Activated T-cell treated with anti-CD3 and anti-CD28 coated beads for 48 hours (primary cell): ENCODE data around the gene AHRR.

ENCODE experiments used
- DNase-seq: peaks from one replicate; pipeline ENCODE4 v3.0.0-alpha.2; 2020; ENCODE audit warnings: low read depth

Gene AHRR

DNA sequence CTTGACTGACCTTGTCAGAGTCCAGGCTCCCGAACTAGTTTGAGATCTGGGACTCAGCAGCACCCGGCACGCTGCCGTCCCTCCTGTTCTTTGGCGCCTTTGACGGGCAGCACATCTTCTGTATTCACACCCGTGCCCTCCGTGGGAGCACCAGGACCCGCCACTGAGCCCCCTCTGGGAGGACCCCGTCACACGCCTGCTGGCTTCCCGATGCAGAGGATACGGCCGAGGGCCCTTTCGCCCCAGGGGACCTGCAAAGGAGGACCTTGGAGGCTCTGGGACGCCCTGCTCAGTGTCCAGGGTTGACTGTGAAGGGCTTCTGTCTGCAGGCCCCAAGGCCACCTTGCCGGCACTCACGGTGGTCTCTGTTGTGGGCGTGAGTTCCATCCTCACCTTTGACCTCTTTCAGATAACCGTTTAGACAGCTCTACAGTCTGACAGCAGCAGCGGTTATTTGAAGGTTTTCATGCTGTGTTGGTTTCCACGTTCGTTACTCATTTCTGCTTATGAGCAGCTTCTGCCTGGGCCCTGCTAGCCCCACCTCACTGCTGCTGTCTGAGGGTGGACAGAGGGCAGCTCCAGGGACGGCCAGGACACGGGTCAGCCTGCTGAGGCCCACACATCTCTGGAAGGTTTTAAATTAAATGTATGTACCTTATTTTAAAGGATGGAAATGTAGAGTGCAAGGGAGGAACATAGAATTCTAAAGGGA lies 108.9 kb downstream of the AHRR start:
- DNase-seq, result no peak

DNA sequence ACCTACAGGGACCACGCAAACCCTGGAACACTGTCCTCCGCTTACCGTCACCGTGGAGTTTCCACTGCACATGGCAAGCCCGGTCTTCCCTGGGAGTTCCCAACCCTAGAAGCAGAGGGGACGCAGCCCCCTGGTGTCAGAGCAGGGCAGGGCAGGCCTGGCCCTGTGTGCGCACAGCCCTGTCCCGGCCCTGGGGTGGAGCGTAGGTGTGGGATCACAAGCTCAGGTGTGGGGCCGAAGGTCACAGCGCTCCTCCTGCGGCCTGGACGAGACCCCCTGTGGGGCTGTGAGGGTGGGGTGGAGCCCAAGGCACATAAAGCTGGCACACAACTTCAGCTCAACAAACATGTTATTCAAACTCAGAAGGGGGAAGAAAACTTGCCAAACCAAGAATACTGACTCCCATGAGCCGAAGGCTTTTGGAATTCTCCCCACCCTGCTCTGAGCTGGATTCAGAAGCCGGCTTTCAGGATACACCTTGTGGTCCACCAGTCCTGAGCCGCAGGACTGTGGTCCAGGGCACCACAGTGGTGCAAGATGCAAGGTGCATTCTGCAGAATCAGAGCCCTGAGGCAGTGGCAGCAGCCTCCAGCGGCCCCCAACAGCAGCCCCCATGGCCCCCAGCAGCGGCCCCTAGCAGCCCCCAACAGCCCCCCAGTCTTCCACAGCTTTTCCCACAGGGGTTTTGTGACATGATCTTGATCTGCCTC lies 109.6 kb downstream of the AHRR start:
- peak; percentile 48 for DNase-seq

DNA sequence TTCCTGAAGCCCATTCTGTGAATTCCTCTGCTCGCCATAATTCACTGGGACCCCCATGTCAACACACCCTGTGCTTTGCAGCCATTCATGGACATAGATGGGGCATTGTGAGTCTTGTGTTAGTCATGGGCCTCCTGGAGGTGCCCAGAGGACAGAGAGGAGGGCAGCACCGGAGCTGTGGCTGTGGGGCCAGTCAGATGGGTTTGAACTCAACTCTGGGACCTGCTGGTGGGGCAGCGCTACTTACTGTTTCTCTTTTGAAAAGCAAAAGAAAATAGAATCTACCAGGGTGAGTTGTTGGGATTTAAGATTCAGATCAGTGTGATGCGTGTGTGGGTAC lies 110.2 kb downstream of the AHRR start:
- no peak for DNase-seq

DNA sequence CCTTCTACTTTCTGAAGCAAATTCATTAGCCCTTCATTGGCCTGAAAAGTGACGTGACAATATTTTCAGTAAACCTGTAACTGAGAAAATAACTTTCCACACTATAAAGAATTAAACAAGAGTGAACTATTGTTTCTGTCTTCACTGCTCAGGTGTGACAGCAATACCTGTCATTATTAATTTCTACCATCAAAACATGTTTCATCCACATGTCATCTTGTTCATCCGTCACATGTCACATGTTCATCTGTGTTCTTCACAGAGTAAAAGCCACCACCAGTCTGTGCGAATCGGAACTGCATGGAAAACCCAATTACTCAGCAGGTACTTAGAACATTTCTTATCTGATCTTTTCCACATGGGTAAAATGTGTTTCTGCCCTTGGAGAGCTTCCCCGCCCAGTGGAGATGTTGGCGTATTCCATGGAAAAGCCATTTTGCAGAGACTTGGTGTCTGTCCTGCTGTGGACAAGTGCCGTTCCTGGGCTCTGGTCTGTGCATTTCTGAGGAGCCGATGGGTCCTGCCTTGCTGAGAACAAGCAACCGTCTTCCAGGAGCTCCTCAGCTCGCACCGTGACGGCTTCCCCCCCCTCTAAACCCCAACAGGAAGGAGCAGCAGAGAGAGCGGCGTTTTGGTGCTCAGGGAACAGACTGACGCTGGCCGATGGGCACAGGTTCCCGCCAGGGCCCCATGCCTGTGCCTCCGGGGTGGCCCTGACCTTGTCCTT lies 110.8 kb downstream of the AHRR start:
- no peak for DNase-seq

DNA sequence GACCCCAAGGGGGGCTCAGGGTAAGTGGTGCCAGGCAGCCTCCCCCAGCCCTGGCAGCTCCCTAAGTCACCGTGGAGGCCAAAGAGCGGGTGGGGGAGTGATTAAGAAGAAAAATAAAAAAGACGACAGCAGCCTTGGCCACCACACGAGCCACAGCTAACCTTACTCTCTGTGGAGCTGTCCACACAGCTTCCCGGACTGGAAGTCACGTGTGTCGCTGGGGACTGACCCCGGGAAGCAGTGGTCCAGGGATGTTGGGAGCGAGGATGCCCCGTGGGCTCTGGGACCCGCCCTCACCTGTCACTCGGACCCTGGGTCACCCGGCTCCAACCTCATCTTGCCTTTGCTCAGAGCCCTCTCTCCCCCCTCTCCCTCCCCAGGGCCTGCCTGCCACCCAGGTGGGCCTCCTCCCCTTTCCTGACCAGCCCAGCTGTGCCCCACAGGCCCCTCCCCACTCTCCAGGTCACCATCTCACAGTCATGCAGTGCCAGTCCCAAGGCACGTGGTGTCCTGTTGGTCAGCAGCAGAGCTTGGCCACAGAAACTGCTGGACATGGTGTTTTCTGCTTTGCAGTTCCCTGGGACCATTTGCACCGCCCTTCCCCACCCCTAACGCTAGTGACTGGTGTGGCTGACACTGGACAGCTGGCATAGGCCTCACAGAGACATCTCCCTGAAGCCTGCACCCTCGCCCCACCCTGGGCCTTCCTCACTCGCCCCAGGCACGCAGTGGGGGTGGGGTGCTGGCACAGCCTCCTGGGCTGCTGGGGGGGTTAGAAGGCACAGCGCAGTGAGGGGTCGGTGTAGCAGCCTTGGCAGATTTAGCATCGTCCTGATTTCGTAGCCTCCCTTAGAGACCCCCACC lies 111.6 kb downstream of the AHRR start:
- no peak for DNase-seq

DNA sequence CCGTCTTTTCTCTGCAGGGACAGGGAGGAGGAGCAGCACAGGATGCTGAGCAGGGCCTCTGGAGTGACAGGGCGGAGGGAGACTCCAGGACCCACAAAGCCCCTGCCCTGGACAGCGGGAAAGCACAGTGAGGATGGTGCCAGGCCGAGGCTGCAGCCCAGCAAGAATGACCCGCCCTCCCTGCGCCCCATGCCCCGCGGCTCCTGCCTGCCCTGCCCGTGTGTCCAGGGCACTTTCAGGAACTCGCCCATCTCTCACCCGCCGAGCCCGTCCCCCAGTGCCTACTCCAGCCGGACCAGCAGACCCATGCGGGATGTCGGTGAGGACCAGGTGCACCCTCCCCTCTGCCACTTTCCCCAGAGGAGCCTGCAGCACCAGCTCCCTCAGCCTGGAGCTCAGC lies 112.3 kb downstream of the AHRR start:
- no peak for DNase-seq

DNA sequence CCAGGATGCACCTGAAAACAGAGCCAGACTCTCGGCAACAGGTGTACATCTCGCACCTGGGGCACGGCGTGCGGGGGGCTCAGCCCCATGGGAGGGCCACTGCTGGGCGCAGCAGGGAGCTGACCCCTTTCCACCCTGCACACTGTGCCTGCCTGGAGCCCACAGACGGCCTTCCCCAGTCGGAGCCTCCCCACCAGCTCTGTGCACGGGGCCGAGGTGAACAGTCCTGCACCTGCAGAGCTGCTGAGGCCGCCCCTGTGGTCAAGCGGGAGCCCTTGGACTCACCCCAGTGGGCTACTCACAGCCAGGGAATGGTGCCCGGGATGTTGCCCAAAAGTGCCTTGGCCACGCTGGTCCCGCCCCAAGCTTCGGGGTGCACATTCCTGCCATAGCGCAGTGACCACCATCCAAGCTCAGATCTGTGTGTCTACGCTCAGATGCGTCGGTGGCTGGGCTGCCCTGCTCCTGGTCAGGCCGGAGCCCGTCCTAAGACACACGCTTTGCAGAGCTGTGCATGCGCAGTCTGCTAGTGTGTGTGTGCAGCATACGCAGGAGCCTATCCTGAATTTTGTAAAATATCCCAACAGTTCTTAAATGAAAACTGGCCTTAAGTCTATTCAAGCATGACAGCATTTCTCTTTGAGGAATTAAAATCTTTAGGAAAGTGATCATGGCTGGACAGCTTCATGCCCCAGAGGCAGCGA lies 113.1 kb downstream of the AHRR start:
- DNase-seq, result no peak

DNA sequence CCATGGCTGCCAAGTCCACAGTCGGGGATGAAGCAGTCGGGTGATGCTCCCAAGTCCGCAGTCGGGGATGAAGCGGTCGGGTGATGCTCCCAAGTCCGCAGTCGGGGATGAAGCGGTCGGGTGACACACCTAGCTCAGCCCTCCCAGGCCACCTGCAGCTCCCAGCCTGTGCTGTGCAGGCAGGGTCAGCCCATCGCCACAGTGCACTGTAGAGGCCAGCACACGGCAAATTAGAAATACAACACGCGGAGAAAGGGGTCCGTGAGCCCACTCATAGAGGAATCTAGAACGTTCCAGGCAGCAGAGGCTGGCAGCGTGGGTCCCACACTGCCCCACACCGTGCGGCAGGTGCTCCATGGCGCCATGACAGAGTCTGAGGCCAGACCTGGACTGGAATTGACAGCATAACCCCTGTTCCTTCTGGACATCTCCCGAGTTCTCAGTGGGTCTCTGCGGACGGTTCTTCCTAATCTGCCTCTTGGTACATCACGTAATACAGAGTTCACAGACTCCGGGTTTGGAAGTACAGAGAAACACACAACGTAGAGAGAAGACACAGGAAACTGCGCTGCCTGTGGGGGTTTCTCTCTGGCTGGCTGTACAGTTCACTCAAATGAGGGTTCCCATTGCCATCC lies 113.8 kb downstream of the AHRR start:
- DNase-seq, result no peak

DNA sequence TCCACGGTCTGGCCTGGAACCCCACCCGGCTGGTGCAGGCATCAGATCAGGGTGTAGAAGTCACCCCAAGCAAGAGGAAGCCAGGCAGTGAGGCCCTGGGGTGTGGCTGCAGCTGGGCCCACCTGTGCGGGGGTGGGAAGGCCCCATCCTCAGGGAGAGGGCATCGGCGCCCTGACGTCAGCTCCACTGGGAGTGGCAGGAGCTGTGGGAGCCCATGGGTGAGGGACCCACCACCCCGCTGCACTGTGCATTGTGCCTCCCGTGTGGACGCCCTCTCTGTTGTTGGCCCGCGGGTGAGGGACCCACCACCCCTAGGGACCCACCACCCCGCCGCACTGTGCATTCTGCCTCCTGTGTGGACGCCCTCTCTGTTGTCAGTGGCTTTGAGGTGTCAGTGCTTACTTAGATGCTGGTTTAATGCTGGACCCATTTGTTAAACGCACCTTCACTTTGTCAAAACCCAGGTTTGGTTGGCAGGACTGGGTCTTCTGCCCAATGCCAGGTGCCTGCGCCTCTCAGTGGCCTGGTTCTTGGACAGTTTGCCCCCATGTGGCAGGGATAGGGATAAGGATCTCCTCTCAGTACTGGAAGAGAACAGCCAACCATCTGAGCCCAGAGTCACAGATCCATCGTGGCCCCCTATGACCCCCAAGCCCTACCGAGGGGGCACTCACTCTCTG lies 114.6 kb downstream of the AHRR start:
- no peak for DNase-seq

DNA sequence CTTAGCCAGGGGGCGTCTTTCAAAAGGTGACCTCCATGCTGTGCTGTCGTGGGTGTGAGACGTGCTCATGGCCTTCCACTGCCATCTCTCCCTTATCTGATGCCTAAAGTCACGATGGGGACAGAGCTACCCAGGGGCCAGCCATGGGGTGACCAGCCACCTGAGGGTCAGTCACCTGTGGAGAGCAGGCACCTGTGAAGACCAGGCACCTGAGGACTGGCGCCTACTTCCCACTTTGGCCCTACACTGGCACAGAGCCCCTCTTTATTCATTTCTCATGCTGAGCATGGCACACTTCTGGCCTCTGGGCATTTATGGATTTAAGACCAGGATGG lies 115.1 kb downstream of the AHRR start:
- no peak for DNase-seq

DNA sequence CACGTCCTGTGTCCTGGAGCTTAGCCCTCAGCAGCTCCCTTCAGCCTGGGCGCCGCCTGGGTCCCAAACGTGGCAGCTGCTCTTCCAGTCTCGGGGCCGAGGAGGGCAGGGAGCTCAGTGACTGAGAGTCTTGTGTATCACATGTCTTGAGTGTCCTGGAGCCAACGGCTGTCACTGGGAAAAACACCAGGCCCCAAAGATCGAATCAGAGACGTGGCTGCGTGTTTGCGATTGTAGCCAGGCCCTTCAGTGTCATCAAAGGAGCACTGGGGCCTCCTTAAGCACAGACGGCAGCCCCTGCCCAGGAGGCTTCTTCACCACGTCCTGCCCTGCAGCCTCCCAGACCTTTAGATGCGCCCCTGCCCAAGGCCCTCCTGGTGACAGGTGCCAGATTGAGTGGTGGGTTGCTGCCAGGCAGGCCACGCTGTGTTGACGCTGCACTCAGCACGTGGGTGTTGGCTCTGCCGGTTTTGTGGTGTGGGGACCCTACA lies 115.8 kb downstream of the AHRR start:
- no peak for DNase-seq

DNA sequence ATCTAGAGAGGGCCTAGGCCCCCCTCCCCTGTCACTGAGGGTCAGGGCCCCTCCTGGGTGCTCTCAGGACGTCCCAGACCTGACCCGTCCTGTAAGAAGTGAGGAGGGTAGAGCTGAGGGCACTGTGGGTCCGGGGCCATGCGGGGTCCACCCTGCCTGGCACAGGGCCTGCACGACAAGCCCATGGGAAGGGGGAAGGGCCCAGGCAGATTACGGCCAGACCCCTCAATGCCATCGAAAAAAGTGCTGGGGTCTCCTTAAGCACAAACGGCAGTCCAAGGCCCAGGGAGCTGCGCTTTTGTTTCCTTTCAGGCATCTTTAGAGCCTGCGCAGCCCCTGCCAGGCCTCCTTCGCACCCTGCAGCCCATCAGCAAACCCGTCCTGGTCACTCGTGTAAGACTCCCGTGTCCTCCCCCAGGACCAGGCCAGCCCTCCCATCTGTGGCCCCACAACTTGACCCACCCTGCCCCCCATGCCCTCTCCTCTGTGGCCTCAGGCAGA lies 117.0 kb downstream of the AHRR start:
- no peak for DNase-seq

DNA sequence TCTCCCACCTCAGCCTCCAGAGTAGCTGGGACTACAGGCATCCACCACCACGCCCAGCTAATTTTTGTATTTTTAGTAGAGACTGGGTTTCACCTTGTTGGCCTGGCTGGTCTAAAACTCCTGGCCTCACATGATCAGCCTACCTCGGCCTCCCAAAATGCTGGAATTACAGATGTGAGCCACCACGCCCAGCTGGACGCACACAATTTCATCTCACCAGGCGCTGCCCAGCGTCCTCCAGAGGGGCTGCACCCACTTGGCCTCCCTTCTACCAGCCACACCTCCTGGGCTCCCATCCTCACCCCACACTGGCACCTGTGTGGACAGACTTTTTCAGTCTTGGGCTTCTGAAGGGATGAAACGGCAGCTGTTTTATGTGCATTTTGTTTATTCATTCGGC lies 117.7 kb downstream of the AHRR start:
- DNase-seq, result no peak

DNA sequence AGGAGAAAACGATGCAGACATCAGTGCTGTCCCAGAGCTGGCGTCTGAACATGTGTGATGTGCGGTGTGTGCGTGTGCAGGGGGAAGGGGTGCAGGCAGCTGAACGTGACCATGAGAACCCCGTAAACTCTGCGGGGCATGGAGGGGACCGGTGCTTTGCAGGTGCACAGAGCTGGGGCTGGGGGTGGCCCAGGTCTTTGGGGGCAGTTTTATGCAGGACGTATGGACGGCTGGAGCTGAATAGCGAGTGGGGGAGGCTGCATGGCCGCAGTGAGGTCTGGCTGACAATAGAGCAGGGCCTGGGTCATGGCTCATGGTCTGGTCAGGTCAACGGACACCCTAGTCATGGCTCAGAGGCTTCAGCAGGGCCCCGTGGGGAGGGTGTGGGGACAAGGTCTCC lies 118.1 kb downstream of the AHRR start:
- no peak for DNase-seq

DNA sequence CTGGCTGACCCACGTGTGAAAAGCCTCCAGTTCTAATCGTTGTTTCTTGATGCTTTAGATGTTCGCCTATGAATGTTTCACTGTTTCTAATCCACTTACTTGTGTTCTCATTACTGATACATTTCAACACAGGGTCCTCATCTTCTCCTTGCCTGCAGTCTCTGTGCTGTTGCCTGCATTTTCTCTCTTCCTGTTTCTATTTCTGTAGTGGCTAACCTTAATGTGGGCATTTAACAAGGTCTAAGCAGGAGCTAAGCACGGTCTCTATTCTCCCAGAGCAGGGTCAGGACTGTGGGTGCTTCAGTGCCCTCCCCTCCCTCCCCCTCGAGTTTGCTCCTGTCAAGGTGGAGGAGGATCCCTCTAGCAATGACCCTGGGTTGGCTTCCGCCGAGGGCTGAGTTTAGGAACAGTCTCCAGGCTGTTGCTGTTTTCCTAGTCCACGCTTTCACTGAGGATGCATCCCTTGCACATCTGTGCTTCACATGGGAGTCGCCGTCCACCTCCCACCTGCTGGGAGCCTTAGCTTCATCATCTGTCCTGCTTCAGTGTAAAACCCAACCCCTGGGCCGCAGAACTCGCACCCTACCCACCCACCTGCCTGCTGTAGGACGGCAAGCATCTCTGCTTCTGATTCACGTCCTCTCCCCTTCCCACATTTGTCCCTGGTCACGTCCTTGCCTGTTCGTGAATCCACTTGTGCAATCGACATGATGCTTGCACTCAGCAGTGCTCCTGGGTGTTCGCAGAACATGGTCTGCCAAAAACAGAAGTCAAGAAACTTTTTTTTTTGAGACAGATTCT lies 119.1 kb downstream of the AHRR start:
- no peak for DNase-seq

DNA sequence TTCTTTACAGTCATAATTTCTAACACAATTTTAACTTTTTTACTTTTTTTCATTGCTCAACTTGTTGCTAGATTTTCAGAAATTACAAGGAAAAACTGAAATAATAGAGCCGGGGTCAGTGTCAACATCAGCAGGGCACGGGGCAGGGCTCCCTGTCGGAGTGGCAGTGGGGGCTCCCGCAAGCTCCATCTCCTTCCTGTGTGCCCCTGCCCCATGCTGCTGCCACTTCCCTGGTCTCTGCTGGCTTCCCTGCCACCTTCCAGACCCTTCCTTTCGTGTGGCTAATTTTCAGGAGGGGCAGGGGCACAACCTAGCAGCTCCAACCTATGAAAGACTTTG lies 120.5 kb downstream of the AHRR start:
- DNase-seq, result no peak

DNA sequence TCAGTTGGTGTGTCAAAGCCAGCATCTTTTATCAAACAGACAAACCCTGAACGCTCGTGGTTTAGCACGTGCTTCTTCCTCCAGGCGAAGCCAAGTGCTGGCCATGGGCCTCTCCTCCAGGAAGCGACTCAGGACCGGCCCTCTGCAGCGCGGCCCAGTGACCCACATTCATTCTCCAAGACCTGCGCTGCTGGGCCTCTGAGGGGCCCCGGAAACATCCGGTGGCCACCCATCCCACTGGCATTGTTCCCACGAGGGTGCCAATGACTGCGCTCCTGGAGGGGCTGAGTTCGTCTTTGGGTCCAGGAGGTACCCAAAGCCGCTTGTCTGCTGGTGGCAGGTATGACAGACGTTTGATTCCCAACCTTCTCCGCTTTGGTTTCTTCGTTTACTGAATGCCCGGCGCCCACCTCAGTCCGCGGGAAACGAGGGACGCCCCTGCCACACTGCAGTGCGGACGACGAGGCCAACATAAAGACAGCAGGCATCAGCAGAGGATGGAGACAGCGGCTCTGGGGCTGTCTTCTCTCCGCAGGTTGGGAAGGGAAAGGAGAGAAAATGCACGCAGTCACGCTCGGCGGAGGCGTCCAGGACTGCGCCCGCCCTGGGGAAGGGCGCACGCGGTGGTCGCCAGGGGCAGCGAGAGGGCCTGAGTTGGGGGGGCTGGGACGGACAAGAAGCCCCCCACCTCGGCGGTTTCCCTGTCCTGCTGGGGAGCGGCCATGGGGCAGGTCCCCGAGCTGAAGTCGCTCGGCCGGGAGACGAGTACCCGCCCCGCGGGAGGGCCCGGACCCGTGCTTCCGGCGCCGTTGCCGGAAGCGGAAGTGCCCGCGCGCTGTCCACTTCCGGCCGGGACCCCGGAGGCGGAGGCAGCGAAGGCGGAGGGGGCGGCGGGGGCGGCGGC lies 121.1 kb downstream of the AHRR start, which contains the start of gene EXOC3:
Gene EXOC3 (plus strand): TSS at position 842 of the 904 bp plus-strand sequence. CDS start 3,030 bp downstream, outside the sequence.
- DNase-seq, result peak; percentile 78
